ENCODE results near the gene FNDC8. TPM values are rescaled to one million over a fixed set of nuclear protein-coding genes. Genes with fewer than 3 reads are reported as not detected.

The FNDC8 gene
- polyA plus RNA-seq, 1 experiment, result not detected

- no peak for TF ChIP-seq CTCF (IDR thresholded peaks at IDR 0.05; ENCODE audit: insufficient read depth, low read depth, low read length)
- no peaks in the 10 kb centered on the region for H3K27me3 ChIP-seq (ENCODE audit: control insufficient read depth, insufficient read depth, low read length)
- H3K4me3 ChIP-seq (ENCODE audit: low read depth, low read length), result no peak overlapping the region
- ChIA-PET CTCF (interaction anchor here (0.8 to 1.5 kb wide), 3 partner anchors 12 to 33 kb away, joined by 3 read pairs; no protein-coding TSS in a partner anchor), POLR2A (no interaction called here)
- peaks cover 5% of the 10 kb centered on the region; the same call in 1 of the 2 replicates for H3K36me3 ChIP-seq (ENCODE audit: control insufficient read depth, insufficient read depth, low read length)
- DNase-seq (ENCODE audit: low read depth), result no peak
Measured at GRCh38 chr17:35095741-35096140, 25.7 kb upstream of the FNDC8 start.

DNA sequence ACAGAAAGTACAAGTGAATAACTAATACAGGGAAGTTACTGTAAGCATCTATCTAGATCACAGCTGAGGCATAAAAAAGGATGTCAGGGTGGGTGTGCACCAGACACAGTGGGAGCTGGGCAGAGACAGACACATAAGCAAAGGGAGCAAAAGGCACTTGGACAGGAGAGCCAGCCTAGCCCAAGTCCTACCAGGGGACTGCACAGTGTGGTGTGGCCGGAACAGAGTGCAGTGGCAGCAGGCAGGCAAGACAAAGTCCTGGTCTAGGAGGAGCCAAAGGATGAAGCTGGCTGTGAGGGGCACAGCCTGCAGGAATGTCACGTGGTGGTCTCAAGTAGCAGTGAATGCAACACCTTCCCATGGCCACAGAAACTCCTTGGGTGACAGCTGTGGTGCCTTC lies 23.6 kb upstream of the FNDC8 start:
- Histone ChIP-seq H3K4me3 (ENCODE audit: low read depth, low read length) (no peak overlapping the region), H3K27me3 (ENCODE audit: control insufficient read depth, insufficient read depth, low read length) (no peaks in the 10 kb centered on the region), H3K36me3 (ENCODE audit: control insufficient read depth, insufficient read depth, low read length) (peaks cover 5% of the 10 kb centered on the region; the same call in 1 of the 2 replicates)
- DNase-seq (ENCODE audit: low read depth), result no peak
- CTCF ChIA-PET, result interaction anchor here (1.0 to 2.3 kb wide), 2 partner anchors 11 to 22 kb away, joined by 3 to 6 read pairs; partner anchors contain the start of gene RAD51D
- POLR2A ChIA-PET, result no interaction called here
- no peak for TF ChIP-seq CTCF (IDR thresholded peaks at IDR 0.05; ENCODE audit: insufficient read depth, low read depth, low read length)

DNA sequence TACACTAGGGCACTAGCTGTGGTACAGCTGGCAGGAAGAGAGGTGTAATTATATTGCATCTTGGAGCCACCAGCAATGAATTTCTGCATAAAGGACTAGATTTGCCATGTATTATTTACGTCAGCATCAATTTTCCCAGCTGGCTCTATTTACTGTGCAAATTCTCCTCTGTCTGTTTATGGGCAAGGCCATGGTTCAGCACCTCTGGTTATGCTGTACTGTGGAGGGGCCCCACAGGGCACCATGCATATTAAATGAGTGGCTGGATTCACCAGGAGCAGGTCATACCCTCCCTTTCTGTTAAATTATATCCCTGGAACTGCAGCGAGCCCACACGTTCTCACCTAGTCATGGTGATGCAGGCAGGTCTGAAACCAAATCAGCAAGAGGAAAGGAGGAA lies 21.5 kb upstream of the FNDC8 start:
- CTCF ChIA-PET, result interaction anchor here (1.6 to 1.8 kb wide), 2 partner anchors 9 to 10 kb away, joined by 4 to 7 read pairs; no protein-coding TSS in a partner anchor
- POLR2A ChIA-PET, result no interaction called here
- DNase-seq (ENCODE audit: low read depth), result no peak
- Histone ChIP-seq H3K27me3 (ENCODE audit: control insufficient read depth, insufficient read depth, low read length) (no peaks in the 10 kb centered on the region), H3K4me3 (ENCODE audit: low read depth, low read length) (no peak overlapping the region), H3K36me3 (ENCODE audit: control insufficient read depth, insufficient read depth, low read length) (peaks cover 5% of the 10 kb centered on the region; the same call in 1 of the 2 replicates)
- no peak for TF ChIP-seq CTCF (IDR thresholded peaks at IDR 0.05; ENCODE audit: insufficient read depth, low read depth, low read length)

DNA sequence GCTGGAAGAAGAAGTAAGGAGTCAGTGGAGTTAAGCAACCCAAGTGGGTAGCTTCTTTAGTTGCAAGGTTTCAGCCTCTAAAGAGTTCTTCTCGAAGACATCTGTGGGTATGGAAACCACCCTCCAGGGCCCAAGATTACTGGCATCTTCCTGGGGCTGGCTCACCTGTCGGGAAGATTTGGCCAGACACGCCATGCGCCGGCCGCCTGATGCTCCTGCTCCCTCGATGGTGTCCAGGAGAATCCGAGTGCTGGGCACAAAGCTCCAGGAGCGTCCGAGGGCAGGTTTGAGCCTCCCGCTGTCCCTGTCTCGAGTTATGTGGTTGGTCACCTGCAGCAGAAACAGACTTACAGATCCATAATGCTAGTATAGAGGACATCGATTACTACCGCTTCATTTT lies 20.4 kb upstream of the FNDC8 start:
- no peak for DNase-seq (ENCODE audit: low read depth)
- Histone ChIP-seq H3K36me3 (ENCODE audit: control insufficient read depth, insufficient read depth, low read length) (peaks cover 6% of the 10 kb centered on the region), H3K27me3 (ENCODE audit: control insufficient read depth, insufficient read depth, low read length) (no peaks in the 10 kb centered on the region), H3K4me3 (ENCODE audit: low read depth, low read length) (no peak overlapping the region)
- no peak for TF ChIP-seq CTCF (IDR thresholded peaks at IDR 0.05; ENCODE audit: insufficient read depth, low read depth, low read length)
- ChIA-PET POLR2A (no interaction called here), CTCF (interaction anchor here (1.6 to 3.2 kb wide), 2 partner anchors 10 to 19 kb away, joined by 4 to 13 read pairs; partner anchors contain the start of gene RAD51D)

GRCh38 chr17:35101725-35102124 lies 19.7 kb upstream of the FNDC8 start:
- POLR2A ChIA-PET, result no interaction called here
- Histone ChIP-seq H3K36me3 (ENCODE audit: control insufficient read depth, insufficient read depth, low read length) (peaks cover 10% of the 10 kb centered on the region), H3K27me3 (ENCODE audit: control insufficient read depth, insufficient read depth, low read length) (no peaks in the 10 kb centered on the region), H3K4me3 (ENCODE audit: low read depth, low read length) (no peak overlapping the region)
- CTCF ChIA-PET, result interaction anchor here (1.6 to 3.2 kb wide), 3 partner anchors 7 to 18 kb away, joined by 4 to 13 read pairs (median 4); partner anchors contain the start of gene RAD51D
- no peak for DNase-seq (ENCODE audit: low read depth)
- TF ChIP-seq CTCF (IDR thresholded peaks at IDR 0.05; ENCODE audit: insufficient read depth, low read depth, low read length), result no peak
